Osteoblast (primary cell): ENCODE measurements around the gene CERKL. TPM values are rescaled to one million over a fixed set of nuclear protein-coding genes. Genes with fewer than 3 reads are reported as not detected.

ENCODE experiments used
- DNase-seq: peaks from one replicate; pipeline ENCODE4 v3.0.0; 2011; ENCODE audit warnings: low spot score, mixed read lengths; ENCODE audit not compliant: insufficient read length; ENCODE audit errors: missing footprints
- H2AFZ ChIP-seq: 2 replicates; pipeline ENCODE4 v1.6.0; 2011; ENCODE audit warnings: mild to moderate bottlenecking, low read length
- H3K27ac ChIP-seq: 2 replicates; pipeline ENCODE4 v1.5.1; 2011; ENCODE audit warnings: mild to moderate bottlenecking, low read depth, low read length, moderate library complexity
- H3K27me3 ChIP-seq: 2 replicates; pipeline ENCODE4 v1.6.0; 2012; ENCODE audit warnings: mild to moderate bottlenecking, control low read depth, inconsistent platforms, low read length, moderate library complexity; ENCODE audit not compliant: insufficient read depth
- H3K36me3 ChIP-seq: 2 replicates; pipeline ENCODE4 v1.5.1; 2011; ENCODE audit warnings: mild to moderate bottlenecking, low read length, control low read depth, moderate library complexity; ENCODE audit not compliant: insufficient read depth
- H3K4me1 ChIP-seq: 2 replicates; pipeline ENCODE4 v1.5.1; 2011; ENCODE audit warnings: mild to moderate bottlenecking, low read length, control low read depth, moderate library complexity; ENCODE audit not compliant: insufficient read depth
- H3K4me2 ChIP-seq: 2 replicates; pipeline ENCODE4 v1.6.0; 2011; ENCODE audit warnings: mild to moderate bottlenecking, low read length; ENCODE audit not compliant: insufficient read depth
- H3K4me3 ChIP-seq: fragments of 200-600 bp; sonication (generic); 3 replicates; pipeline ENCODE4 v1.5.1; 2012; ENCODE audit warnings: mild to moderate bottlenecking, low read length, inconsistent platforms; ENCODE audit not compliant: insufficient read depth
- H3K79me2 ChIP-seq: 2 replicates; pipeline ENCODE4 v1.6.0; 2012; ENCODE audit warnings: mild to moderate bottlenecking, low read length, control low read depth, inconsistent platforms; ENCODE audit not compliant: insufficient read depth
- H3K9me3 ChIP-seq: 2 replicates; pipeline ENCODE4 v1.5.1; 2011; ENCODE audit warnings: low read depth, low read length, control low read depth
- H4K20me1 ChIP-seq: 2 replicates; pipeline ENCODE4 v1.6.0; 2012; ENCODE audit warnings: mild to moderate bottlenecking, low read length, control low read depth; ENCODE audit not compliant: insufficient read depth
- CTCF ChIP-seq: IDR thresholded peaks from 2 replicates; pipeline ENCODE4 v1.5.1; 2011; ENCODE audit warnings: mild to moderate bottlenecking, low read depth, low read length, moderate library complexity; ENCODE audit errors: extremely low read depth
- total RNA-seq: library from RNA; depleted of rRNA; stranded (reverse); fragments of >200 nt; gene quantifications from 2 replicates; pipeline ENCODE4 v1.2.3, GENCODE V29; 2012

The CERKL gene
- total RNA-seq, 1 donor, result not detected

GRCh38 chr2:181607629-181608590 is 49.0 kb downstream of the CERKL start:
- Histone ChIP-seq H3K36me3 (no peaks in the 10 kb centered on the region), H2AFZ (no peak overlapping the region), H3K27me3 (no peaks in the 10 kb centered on the region), H3K4me3 (no peak overlapping the region), H4K20me1 (no peaks in the 10 kb centered on the region), H3K9me3 (no peaks in the 10 kb centered on the region), H3K4me1 (no peaks in the 10 kb centered on the region), H3K4me2 (no peak overlapping the region), H3K27ac (no peak overlapping the region), H3K79me2 (no peaks in the 10 kb centered on the region)
- TF ChIP-seq CTCF, result no peak
- DNase-seq, result no peak

- no peak overlapping the region for H3K4me2 ChIP-seq
- no peak for DNase-seq
Measured at GRCh38 chr2:181605889-181606837, 50.7 kb downstream of the CERKL start.

GRCh38 chr2:181602017-181602416 is 54.9 kb downstream of the CERKL start:
- TF ChIP-seq CTCF, result no peak
- no peak overlapping the region for H3K4me3 ChIP-seq
- H2AFZ ChIP-seq, result no peak overlapping the region
- H3K4me1 ChIP-seq, result no peaks in the 10 kb centered on the region
- no peaks in the 10 kb centered on the region for H3K9me3 ChIP-seq
- no peak overlapping the region for H3K27ac ChIP-seq
- no peaks in the 10 kb centered on the region for H3K79me2 ChIP-seq
- H3K27me3 ChIP-seq, result no peaks in the 10 kb centered on the region
- DNase-seq, result no peak
- H4K20me1 ChIP-seq, result no peaks in the 10 kb centered on the region
- H3K4me2 ChIP-seq, result no peak overlapping the region
- no peaks in the 10 kb centered on the region for H3K36me3 ChIP-seq

More at GRCh38 chr2:181605889-181606837, 50.7 kb downstream of the CERKL start:
- Histone ChIP-seq H2AFZ (no peak overlapping the region), H3K9me3 (no peaks in the 10 kb centered on the region), H3K27me3 (no peaks in the 10 kb centered on the region), H3K4me1 (no peaks in the 10 kb centered on the region), H3K79me2 (no peaks in the 10 kb centered on the region), H4K20me1 (no peaks in the 10 kb centered on the region), H3K36me3 (no peaks in the 10 kb centered on the region), H3K27ac (no peak overlapping the region), H3K4me3 (no peak overlapping the region)
- TF ChIP-seq CTCF, result no peak

GRCh38 chr2:181596556-181596955 is 60.3 kb downstream of the CERKL start:
- Histone ChIP-seq H3K36me3 (no peaks in the 10 kb centered on the region), H3K79me2 (no peaks in the 10 kb centered on the region), H3K4me2 (no peak overlapping the region), H3K9me3 (no peaks in the 10 kb centered on the region), H3K27me3 (no peaks in the 10 kb centered on the region), H3K27ac (no peak overlapping the region), H3K4me3 (no peak overlapping the region), H4K20me1 (no peaks in the 10 kb centered on the region), H3K4me1 (no peaks in the 10 kb centered on the region), H2AFZ (no peak overlapping the region)
- DNase-seq, result no peak
- no peak for TF ChIP-seq CTCF
